ENCODE data around the gene NXPE1. TPM values are rescaled to one million over a fixed set of nuclear protein-coding genes. Genes with fewer than 3 reads are reported as not detected.
A peak's percentile ranks its signal among the peaks of the same experiment; 100 is the strongest.

NXPE1 gene
- total RNA-seq, 1 experiment from 2014 or later, result not detected

DNA sequence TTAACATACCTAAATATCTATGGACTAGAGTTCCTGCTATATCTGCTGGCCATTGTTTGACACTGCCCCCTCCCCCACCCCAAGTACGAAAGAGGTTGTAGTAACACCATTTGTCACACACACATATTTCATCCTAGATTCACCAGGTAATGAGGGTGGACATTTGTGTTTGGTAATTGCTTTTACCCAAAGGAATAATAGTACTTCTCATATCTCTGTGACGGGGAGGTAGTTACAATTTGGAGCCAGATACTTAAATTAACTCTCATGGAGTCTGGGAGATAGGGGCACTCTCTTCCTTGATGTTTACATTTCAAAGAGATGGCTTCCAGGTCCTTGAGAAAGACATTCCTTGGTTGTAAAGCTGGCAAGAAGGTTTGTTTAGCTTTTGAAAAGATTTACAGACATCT, 81.7 kb downstream of the NXPE1 start:
- POLR2A ChIA-PET, result interaction anchor here (0.6 kb wide), 1 partner anchor 891 kb away, joined by 4 read pairs; no protein-coding TSS in a partner anchor
- Mint-ChIP-seq H3K9me3 (peaks cover 25% of the 10 kb centered on the region), H3K27me3 (ENCODE audit: low read depth) (no peaks in the 10 kb centered on the region; the same call in 1 of the 2 replicates), H3K27ac (peak overlapping the region; percentile 97), H3K36me3 (peaks cover 15% of the 10 kb centered on the region), H3K4me3 (peak overlapping the region; percentile 52), H3K4me1 (peaks cover 80% of the 10 kb centered on the region)
- DNase-seq (ENCODE audit: low spot score) (no peak), ATAC-seq (peak; percentile 68)
- CTCF ChIA-PET, result interaction anchor here (1.1 kb wide), 1 partner anchor 138 kb away, joined by 3 read pairs; no protein-coding TSS in a partner anchor
- TF ChIP-seq FOXK1 (CRISPR knock-in tag; IDR thresholded peaks at IDR 0.05) (0 out of 2 replicates have a peak, but pooled peaks have one; percentile 46), CREB1 (CRISPR knock-in tag; IDR thresholded peaks at IDR 0.05) (no peak), ZNF281 (CRISPR knock-in tag; IDR thresholded peaks at IDR 0.05) (0 out of 2 replicates have a peak, but pooled peaks have one; percentile 23)

DNA sequence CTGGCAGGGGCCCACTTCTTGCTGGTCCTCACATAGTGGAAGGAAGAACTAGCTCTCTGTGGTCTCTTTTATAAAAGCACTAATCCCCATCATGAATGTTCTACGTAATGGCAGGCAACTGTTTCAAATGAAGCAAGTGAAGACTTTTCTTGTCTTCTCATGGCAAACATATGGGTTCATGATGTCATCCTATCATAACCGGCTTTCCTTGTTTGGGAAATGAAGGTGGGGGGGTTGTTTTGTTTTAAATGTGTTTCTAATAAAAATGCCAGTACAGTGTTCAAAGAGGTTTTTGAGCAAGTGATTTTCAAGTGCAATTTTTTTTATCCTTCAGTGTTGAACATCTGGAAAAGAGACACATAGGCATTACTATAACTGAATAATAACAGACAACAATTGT, 87.0 kb downstream of the NXPE1 start:
- no peak for DNase-seq (ENCODE audit: low spot score)
- ChIA-PET CTCF (interaction anchor here (0.6 kb wide), 1 partner anchor 1809 kb away, joined by 3 read pairs; no protein-coding TSS in a partner anchor), POLR2A (no interaction called here)
- H3K4me3 Mint-ChIP-seq, result no peak overlapping the region
- peaks cover 30% of the 10 kb centered on the region for H3K36me3 Mint-ChIP-seq
- no peak overlapping the region for H3K27ac Mint-ChIP-seq
- TF ChIP-seq MXD4 (CRISPR knock-in tag; IDR thresholded peaks at IDR 0.05; ENCODE audit: borderline replicate concordance), result no peak
- no peak for TF ChIP-seq ETV6 (CRISPR knock-in tag; IDR thresholded peaks at IDR 0.05)
- no peak for TF ChIP-seq ZNF281 (CRISPR knock-in tag; IDR thresholded peaks at IDR 0.05)
- no peak for TF ChIP-seq ZNF416 (CRISPR knock-in tag; IDR thresholded peaks at IDR 0.05)
- no peak for TF ChIP-seq GTF2I (CRISPR knock-in tag; conservative IDR thresholded peaks at IDR 0.05)
- TF ChIP-seq ZNF396 (CRISPR knock-in tag; IDR thresholded peaks at IDR 0.05; ENCODE audit: borderline replicate concordance), result no peak
- no peak for TF ChIP-seq NR2C2 (CRISPR knock-in tag; IDR thresholded peaks at IDR 0.05)
- TF ChIP-seq, protein P1, sequence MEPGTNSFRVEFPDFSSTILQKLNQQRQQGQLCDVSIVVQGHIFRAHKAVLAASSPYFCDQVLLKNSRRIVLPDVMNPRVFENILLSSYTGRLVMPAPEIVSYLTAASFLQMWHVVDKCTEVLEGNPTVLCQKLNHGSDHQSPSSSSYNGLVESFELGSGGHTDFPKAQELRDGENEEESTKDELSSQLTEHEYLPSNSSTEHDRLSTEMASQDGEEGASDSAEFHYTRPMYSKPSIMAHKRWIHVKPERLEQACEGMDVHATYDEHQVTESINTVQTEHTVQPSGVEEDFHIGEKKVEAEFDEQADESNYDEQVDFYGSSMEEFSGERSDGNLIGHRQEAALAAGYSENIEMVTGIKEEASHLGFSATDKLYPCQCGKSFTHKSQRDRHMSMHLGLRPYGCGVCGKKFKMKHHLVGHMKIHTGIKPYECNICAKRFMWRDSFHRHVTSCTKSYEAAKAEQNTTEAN (CRISPR knock-in tag; IDR thresholded peaks at IDR 0.05), result no peak
- TF ChIP-seq ZNF425 (CRISPR knock-in tag; conservative IDR thresholded peaks at IDR 0.05), result no peak
- TF ChIP-seq NFE2L1 (CRISPR knock-in tag; IDR thresholded peaks at IDR 0.05), result no peak
- no peak for TF ChIP-seq FOXP1 (CRISPR knock-in tag; IDR thresholded peaks at IDR 0.05; ENCODE audit: borderline replicate concordance)
- TF ChIP-seq ELF4 (CRISPR knock-in tag; IDR thresholded peaks at IDR 0.05; ENCODE audit: low read depth), result no peak
- TF ChIP-seq GABPB1 (CRISPR knock-in tag; IDR thresholded peaks at IDR 0.05), result no peak
- no peak for TF ChIP-seq ZSCAN18 (CRISPR knock-in tag; IDR thresholded peaks at IDR 0.05)
- no peak for TF ChIP-seq STAT6 (CRISPR knock-in tag; conservative IDR thresholded peaks at IDR 0.05; ENCODE audit: low read depth)
- no peak for TF ChIP-seq RORB (CRISPR knock-in tag; IDR thresholded peaks at IDR 0.05)
- TF ChIP-seq EMX1 (CRISPR knock-in tag; IDR thresholded peaks at IDR 0.05), result no peak
- TF ChIP-seq ATF1 (CRISPR knock-in tag; IDR thresholded peaks at IDR 0.05), result no peak
- no peak for ATAC-seq
- peaks cover 40% of the 10 kb centered on the region for H3K9me3 Mint-ChIP-seq
- no peaks in the 10 kb centered on the region; the same call in 1 of the 2 replicates for H3K27me3 Mint-ChIP-seq (ENCODE audit: low read depth)
- H3K4me1 Mint-ChIP-seq, result peaks cover 30% of the 10 kb centered on the region
